HepG2 (cell line): ENCODE results near the gene PTGES.

Experiments
- ARID2 ChIP-seq: sonication (generic); formaldehyde crosslinking; IDR thresholded peaks from 2 replicates; pipeline ENCODE4 v1.8.1; 2022; ENCODE audit warnings: mild to moderate bottlenecking, missing genetic modification reagents, borderline replicate concordance
- ATF3 ChIP-seq: sonication (generic); formaldehyde crosslinking; IDR thresholded peaks from 2 replicates; pipeline ENCODE4 v1.4.0; 2020; ENCODE audit warnings: missing genetic modification reagents
- DNMT1 ChIP-seq: sonication (generic); formaldehyde crosslinking; IDR thresholded peaks from 2 replicates; pipeline ENCODE4 v1.5.1; 2020; ENCODE audit warnings: mild to moderate bottlenecking, missing genetic modification reagents
- ELF3 ChIP-seq: IDR thresholded peaks from 2 replicates; pipeline ENCODE4 v1.6.1; 2016; ENCODE audit warnings: missing genetic modification reagents, missing compliant biosample characterization
- FOXP4 ChIP-seq: sonication (generic); formaldehyde crosslinking; IDR thresholded peaks from 2 replicates; pipeline ENCODE4 v1.4.0; 2020; ENCODE audit warnings: missing genetic modification reagents
- HNRNPLL ChIP-seq: fragments of 200-400 bp; formaldehyde crosslinking; IDR thresholded peaks from 2 replicates; pipeline ENCODE4 v1.6.1; 2017; ENCODE audit warnings: mild to moderate bottlenecking, low read depth, low read length; ENCODE audit not compliant: poor library complexity, severe bottlenecking
- POLR2A ChIP-seq, 2 experiments: IDR thresholded peaks; 2 replicates each; pipeline ENCODE4 v1.6.1; 2011; ENCODE audit warnings: low read depth in 2 of 2, low read length in 2 of 2, mild to moderate bottlenecking in 1 of 2, moderate library complexity in 1 of 2; ENCODE audit not compliant: insufficient read depth in 1 of 2
- SETDB1 ChIP-seq: sonication (generic); formaldehyde crosslinking; IDR thresholded peaks from 2 replicates; pipeline ENCODE4 v1.5.1; 2020; ENCODE audit warnings: missing genetic modification reagents, mild to moderate bottlenecking, borderline replicate concordance
- THAP7 ChIP-seq: sonication (generic); formaldehyde crosslinking; IDR thresholded peaks from 2 replicates; pipeline ENCODE4 v1.8.1; 2023; ENCODE audit warnings: mild to moderate bottlenecking, missing genetic modification reagents
- YEATS4 ChIP-seq: sonication (generic); formaldehyde crosslinking; IDR thresholded peaks from 2 replicates; pipeline ENCODE4 v1.4.0; 2020; ENCODE audit warnings: missing genetic modification reagents, borderline replicate concordance
- ZNF580 ChIP-seq: IDR thresholded peaks from 2 replicates; pipeline ENCODE4 v1.6.1; 2016; ENCODE audit warnings: low read depth, borderline replicate concordance

GRCh38 chr9:129776566-129776937, 23.7 kb upstream of the PTGES start:
- TF ChIP-seq POLR2A (IDR thresholded peaks at IDR 0.05; ENCODE audit: insufficient read depth in 1 of 2, low read depth in 2 of 2, low read length in 2 of 2) (no peak), HNRNPLL (no peak), ZNF580 (no peak), SETDB1 (no peak), YEATS4 (CRISPR knock-in tag) (no peak), ATF3 (CRISPR knock-in tag) (no peak), FOXP4 (no peak), ELF3 (CRISPR knock-in tag) (no peak), ARID2 (CRISPR knock-in tag) (no peak), THAP7 (no peak), DNMT1 (no peak)
